HG03439 (cell line): ENCODE measurements around the gene ZNF587B.
"Not testable (repeated sequence)": the region's sequence is repeated elsewhere in the genome, so short reads cannot be mapped to it uniquely, and the experiment has no call there.

Experiments
- ATAC-seq: cut with Tn5 transposase; IDR thresholded peaks from one replicate; pipeline ENCODE4 v1.9.1; 2021; ENCODE audit warnings: mild to moderate bottlenecking, moderate library complexity; ENCODE audit not compliant: unreplicated experiment

Gene ZNF587B

DNA sequence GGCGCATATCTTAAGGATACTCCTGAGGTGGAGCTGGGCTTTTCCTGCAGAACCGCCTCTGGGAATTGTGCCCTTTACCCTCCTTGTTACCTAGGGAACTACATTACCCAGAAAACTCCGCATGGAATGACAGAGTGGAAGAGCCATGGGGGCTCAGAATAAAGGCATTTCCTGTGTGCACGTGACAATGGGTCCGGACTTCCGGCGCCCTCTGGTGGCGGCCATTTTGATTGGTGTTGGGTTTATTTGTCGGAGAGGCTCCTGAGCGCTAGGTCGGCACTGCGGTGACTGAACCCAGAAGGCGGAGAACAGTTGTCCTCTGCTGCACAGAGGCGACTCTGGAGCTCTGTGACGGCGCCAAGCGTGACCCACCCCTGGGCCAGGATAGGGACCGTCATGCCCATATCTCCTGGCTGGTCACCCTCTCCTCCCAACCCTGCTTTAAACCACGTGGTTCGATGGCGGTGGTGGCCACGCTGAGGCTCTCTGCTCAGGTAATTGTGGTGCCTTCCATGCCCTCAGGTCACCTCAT lies at the start of gene ZNF587B:
ZNF587B (plus strand) TSS at position 229 of the 532 bp plus-strand sequence; CDS start at position 459, 230 bp downstream.
- no peak for ATAC-seq

DNA sequence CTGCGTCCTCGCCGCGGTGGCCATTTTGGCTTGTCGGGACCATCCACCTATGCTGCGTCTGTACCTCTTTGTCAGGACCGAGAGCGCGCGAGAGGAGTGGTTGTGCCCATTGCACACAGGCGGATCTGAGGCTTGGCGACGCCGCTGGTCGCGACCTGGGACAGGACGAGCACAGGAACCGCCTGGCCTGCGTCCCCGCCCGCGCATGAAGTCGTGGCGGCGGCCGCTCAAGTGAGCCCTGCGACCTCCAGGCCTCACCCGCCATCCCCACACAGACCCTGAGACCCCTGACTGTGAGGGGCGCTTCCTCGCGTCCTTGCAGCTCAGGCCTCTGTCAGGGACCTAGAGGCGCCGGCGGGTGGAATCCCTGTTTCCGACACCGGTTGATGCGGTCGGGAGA lies 43.8 kb upstream of the ZNF587B start:
- ATAC-seq, result no peak

DNA sequence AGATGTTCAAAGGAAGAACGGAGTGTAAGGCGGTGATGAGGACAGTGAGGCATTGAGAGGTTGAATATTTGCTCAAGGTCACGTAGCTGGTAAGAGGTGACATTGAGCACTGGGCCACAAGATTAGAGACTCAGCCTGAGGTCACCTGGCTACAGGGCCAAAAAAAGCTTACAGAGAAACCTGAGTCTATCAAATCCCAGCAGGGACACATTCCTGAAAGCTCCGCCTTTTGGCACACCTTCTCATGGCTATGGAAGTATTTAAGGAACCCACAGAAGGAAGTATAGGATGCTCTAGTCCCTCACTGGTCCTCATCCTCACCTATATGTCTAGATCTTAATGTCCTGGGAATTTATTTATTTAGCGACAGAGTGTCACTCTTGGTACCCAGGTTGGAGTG lies 43.2 kb upstream of the ZNF587B start:
- ATAC-seq, result no peak

DNA sequence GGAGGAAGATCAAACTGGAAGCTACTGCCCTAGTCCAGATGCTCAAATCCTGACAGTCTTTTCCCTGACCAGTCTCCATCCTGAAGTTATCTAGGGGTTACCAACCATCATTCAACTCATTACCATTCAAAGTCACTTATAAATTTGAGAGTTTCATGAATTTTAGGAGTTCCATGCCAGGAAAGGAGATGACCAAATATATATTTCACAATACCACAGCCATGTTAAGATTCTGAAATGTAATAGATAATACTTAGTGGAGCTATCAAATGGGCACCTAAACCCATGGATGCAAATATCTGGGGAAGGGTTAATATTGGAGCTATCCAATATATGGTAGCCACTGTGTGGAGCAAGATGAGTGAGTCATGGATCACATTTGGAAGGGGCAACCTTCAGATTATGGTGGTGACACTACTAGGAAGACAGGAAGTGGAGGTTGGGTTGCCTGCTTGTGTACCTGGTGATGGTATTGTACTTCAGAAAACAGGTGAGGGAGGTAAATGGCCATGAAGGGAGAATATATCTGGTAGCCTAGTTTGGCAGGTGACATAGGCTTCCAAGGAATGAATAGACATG lies 41.9 kb upstream of the ZNF587B start:
- ATAC-seq, result no peak

DNA sequence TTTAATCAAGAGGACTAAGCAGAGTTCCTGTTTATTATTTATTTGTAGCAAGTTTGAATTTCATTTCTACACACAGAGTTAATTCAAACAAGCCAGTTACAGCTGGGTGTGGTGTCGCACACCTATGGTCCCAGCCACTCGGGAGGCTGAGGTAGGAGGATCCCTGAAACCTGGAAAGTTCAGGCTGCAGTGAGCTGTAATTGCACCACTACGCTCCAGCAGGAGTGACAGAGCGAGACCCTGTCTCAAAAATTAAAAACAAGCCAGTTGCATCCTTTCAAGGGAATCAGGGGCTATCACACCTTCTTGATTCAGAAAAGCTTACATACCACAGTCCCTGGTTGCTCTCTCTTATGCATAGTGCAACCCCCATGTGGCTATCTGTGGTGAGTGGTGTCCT lies 40.8 kb upstream of the ZNF587B start:
- no peak for ATAC-seq

DNA sequence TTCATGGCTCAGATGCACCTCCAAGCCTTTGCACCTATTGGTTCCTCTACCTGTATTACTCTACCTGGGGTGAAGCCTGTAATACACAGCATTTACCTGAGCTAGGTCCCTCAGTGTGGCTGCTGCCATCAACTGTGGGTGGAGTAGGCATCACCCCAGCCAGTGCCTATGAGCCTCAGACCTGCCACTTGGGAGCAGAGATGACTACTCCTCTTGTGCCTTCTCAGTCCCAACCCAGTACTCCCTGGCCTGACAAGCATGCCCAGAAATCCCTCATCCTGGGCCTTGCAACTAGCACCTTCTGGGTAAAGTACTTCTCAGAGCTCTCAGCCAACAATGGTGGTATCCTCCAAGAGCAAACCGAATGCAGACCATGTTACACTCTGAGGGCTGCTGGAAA lies 33.5 kb upstream of the ZNF587B start:
- ATAC-seq, result not testable (repeated sequence)

DNA sequence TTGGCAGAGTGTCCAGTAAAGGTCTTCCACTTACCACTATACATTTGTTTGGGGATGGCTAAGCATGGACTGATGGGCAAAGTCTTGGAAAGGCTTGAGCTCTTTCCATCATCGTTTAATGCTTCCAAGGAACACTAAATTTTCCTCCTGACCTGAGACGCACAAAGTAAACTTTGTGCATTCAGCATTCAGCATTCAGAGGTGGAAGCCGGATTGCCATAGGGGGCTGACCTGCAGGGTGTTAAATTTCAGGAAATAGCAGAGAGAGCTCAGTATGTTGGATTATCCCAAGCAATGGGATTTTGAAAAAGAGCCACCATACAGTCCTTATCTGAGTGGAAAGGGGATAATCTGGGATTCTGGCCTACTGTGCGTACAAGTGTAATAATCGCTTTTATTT lies 29.4 kb upstream of the ZNF587B start:
- no peak for ATAC-seq

DNA sequence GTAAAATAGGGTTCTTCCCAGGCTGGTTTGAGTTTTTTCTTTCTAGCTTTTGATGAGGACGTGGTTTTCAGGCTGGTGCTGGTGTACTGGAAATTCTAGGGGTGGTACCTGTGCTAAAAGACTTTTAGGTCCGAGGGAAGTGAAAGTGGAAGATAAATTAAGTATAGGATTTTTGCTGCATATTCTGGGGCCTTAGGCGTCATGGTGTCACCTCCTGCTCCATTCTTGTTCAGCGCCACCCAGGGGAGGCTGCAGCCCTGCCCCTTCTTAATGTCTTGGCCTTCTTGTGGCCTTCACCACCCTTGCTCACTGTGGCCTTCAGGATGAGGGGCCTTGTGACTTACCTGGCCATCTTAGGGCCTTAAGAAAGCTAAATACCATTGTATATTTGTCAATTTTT lies 27.8 kb upstream of the ZNF587B start:
- no peak for ATAC-seq

DNA sequence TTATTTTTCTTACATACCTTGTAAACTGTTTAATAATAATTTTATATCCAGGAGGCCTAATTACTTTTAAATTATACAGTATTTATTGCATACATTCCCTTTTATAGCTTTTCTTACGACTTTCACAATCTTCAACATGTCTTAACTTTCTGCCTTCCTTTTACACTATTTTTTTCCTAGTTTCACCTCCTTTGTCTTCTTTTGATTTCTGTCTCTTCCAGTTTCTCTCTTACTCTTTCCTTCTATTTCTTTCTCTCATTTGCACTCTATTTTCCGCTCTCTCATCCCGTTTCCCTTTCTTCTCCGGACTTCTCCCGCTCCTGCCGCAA lies 26.9 kb upstream of the ZNF587B start:
- no peak for ATAC-seq

DNA sequence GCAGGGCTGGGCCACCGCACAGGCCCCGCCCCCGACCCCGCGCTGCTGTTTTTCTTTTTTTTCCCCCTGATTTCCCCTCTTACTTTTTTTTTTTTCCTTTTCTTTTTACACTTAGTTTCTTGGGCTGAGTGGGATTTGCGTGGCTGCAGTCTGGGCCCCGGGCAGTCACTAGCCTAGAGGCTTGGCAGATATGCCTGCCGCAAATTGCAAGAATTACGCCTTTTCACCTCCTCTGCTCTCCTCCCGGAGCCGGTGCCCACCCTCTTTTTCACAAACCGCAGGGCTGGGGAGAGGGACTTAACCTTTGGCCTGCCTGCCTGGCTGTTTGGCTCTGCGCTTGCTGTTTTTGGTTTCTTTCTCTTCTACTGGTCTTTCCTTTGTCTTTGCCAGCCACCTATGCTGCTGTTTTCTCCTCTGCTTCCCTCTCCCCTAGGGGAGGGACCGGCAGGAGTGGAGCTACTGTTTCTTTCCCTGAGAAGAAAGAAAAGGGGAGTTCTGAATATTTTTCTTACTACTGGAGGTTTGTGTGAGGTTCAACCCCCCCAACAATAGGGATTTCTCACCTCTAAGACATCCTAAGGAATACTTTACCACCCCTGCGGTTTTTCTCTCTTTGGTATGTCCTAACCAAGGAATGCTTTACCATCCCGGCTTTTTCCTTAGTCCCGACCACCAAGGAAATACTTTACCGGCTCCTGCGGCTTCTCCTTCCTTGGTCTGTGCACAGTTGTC lies 26.3 kb upstream of the ZNF587B start:
- ATAC-seq, result no peak

DNA sequence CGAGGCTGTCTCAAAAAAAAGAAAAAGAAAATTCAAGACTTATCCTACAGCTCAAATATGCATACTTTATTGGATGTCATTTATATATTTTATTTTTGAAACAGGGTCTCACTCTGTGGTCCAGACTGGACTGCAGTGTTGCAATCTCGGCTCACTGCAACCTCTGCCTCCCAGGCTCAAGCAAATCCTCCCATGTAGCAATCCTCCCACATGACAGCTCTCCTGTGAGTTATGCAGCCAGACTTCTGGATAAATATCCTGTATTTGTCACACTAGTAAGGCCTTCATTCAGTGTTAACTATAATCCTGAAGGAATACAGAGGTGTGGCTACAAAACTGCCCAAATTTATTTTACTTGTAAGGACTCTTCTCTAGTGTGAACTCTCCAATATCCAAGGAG lies 22.6 kb upstream of the ZNF587B start:
- ATAC-seq, result no peak

DNA sequence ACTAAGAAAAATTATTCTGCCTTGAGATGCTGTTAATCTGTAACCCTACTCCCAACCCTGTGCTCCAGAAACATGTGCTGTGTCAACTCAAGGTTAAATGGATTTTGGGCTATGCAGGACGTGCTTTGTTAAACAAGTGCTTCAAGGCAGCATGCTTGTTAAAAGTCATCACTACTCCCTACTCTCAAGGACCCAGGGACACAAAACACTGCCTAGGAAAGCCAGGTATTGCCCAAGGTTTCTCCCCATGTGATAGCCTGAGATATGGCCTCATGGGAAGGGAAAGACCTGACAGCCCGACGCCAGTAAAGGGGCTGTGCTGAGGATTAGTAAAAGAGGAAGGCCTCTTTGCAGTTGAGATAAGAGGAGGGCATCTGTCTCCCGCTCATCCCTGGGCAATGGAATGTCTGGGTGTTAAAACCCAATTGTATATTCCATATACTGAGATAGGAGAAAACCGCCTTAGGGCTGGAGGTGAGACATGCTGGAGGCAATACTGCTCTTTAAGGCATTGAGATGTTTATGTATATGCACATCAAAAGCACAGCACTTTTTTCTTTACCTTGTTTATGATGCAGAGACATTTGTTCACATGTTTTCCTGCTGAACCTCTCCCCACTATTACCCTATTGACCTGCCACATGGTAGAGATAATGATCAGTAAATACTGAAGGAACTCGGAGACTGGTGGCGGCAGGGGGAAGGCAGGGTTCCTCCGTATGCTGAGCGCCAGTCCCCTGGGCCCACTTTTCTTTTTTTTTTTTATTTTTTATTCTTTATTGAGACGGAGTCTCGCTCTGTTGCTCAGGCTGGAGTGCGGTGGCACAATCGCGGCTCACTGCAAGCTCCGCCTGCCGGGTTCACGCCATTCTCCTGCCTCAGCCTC lies 19.4 kb upstream of the ZNF587B start:
- ATAC-seq, result not testable (repeated sequence)

DNA sequence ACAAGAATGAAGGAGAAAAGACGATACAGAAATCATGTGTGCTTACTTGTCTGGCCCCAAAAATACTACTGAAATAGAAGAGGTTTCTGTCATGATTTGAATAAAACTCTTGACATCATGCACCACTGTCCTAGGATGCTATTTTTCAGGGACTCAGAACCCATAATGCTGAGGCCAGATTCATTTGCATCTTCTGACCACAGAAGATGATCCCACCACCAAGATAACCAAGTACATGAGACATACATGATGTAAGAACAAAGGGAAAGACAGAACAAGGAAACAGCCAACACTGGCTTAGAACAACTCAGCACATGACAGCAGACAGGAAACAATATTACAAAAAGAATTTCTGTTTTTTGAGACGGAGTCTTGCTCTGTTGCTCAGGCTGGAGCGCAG lies 17.9 kb upstream of the ZNF587B start:
- ATAC-seq, result peak; percentile 51

DNA sequence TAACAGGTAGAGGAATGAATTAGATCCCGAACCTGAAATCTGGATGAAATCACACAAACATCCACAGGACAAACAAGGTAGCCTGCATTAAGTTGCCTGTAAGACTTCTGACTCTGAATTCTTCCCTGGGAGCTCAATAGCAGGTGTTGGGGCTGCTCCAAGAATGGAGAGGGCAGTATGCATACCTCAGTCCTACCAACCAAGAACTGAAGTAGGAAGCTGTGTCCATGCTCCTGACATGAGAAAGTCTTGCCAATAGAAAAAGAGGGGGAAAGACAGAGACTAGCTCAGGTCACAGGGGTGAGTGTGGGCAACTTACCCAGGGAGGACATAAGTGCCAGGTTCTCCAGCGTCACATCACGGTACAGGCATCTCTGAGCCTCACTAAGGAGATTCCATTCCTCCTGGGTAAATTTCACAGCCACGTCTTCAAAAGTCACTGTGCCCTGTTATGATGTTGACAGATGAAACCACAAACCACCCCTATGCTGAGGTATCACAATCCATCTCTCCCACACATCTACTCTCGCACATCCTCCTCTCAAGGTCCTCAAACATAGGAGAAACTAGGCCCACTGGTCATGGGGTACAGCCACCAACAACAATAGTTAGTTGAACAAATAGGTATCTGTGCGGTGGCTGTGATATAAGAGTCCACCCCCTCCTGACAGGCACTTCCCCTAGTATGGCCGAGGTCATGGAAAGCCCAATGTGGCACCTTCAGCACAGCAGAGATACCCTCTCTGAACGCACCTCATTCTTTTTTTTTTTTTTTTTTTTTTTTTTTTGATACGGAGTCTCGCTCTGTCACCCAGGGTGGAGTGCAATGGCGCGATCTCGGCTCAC lies 16.9 kb upstream of the ZNF587B start:
- not testable (repeated sequence) for ATAC-seq

DNA sequence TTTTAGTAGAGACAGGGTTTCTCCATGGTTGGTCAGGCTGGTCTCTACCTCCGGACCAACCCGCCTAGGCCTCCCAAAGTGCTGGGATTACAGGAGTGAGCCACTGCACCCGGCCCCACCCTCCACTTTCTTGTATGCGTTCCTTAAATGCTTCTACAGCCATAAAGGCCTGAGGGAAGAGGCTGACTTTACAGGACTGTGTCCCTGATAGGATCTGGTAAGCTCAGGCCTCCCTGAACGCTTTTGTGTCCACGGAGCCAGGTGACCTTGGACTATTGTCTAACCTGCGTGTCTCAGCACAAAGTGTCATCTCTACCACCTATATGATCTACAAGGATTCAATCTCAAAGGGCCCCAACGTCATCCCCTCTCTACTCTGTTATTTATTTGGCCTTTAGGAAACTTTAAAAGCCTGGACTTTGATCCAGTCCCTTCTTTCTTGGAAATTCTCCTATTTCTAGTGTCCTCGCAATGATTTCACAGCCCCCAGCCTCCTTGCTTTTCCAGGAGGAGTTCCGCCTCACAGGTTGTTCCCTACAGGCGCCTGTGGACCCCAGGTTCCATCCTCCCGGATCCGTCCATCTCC lies 16.1 kb upstream of the ZNF587B start:
- ATAC-seq, result no peak

DNA sequence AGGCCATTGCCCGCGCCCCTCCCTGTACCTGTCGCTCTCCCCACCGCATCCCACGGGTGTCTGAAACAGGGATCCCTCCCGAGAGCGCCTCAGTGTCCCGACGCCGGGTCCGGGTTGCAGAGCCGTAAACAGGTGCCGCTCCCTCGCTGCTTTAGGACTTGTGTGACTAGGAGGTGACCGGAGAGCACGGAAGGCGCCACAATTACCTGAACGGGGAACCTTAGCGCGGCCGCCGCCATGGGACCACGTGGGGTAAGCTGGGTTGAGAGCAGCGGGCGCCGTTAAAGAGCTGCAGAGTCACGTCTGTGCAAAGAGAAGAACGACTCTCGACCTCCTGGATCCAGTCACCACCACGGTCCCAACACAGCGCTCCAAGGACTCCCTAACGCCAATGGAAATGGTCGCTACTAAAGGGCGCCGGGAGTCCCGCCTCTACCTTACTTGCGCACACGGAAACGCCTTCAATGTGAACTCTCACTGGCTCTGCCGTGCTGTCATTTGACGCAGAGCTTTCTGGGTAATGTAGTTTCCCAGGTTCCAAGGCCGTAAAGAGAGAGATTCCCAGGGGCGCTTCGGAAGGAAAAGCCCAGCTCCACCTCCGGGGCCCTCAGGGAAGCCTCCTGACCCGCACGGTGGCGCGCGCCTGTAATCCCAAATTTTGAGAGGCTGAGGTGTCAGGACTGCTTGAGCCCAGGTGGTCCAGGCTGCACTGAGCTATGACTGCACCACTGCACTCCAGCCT lies 15.4 kb upstream of the ZNF587B start, which contains the start of gene ZNF552:
ZNF552 (minus strand) TSS at position 409 of the 742 bp plus-strand sequence; CDS start at position 239, 170 bp downstream.
- ATAC-seq, result peak; percentile 61

DNA sequence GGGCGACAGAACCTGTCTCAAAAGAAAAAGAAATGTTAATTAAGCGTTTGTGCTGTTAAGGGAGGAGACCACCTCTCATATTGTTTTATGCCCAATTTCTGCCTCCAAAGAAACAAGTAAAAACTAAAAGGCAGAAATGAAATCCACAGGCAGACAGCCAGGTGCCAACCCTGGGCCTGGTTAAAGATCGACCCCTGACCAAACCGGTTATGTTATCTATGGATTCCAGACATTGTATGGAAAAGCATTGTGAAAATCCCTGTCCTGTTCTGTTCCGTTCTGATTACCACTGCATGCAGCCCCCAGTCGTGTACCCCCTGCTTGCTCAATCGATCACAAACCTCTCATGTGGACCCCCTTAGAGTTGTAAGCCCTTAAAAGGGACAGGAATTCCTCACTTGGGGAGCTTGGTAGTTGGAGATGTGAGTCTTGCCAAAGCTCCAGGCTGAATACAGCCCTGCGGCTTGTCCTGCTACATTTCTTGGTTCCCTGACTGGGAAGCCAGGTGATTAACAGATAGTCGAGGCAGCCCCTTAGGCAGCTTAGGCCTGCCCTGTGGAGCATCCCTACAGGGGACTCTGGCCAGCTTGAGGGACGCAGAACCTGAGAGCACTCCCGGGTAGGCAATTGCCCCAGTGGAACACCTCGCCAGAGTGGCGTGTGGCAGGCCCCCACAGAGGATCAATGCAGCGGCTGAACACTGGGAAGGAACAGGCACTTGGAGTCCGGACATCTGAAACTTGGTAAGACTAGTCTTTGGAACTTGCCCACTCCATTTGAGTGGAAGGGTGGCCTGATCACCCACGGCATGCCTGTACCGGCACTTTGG lies 14.6 kb upstream of the ZNF587B start:
- no peak for ATAC-seq

DNA sequence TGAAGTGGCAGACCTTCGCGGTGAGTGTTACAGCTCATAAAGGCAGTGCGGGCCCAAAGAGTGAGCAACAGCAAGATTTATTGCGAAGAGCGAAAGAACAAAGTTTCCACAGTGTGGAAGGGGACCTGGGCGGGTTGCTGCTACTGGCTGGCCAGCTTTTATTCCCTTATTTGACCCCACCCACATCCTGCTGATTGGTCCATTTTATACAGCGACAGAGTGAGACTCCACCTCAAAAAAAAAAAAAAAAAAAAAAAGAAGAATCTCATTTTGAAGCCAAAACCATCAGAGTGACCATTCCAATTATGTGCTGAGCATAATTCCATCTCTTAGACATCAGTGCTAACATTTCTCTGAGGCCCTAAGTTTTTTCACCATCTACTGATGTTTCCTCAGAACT lies 13.4 kb upstream of the ZNF587B start:
- no peak for ATAC-seq

DNA sequence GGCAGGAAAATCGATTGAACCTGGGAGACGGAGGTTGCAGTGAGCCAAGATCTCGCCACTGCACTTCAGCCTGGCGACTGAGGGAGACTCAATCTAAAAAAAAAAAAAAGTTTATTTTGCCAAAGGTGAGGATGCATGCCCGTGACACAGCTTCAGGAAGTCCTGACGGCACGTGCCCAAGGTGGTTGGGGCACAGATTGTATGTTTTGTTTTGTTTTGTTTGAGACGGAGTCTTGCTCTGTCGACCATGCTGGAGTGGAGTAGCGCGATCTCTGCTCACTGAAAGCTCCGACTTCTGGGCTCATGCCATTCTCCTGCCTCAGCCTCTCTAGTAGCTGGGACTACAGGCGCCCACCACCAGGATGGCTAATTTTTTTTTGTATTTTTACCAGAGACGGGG lies 12.1 kb upstream of the ZNF587B start:
- no peak for ATAC-seq
